HG03469 (cell line): ENCODE data around the gene TIGD1.

Experiments
- ATAC-seq: cut with Tn5 transposase; IDR thresholded peaks from one replicate; pipeline ENCODE4 v1.9.1; 2021; ENCODE audit warnings: mild to moderate bottlenecking, moderate library complexity, moderate number of reproducible peaks; ENCODE audit not compliant: unreplicated experiment

Gene TIGD1

GRCh38 chr2:232550354-232551249, at the start of gene TIGD1, which contains the start of gene EIF4E2:
Gene TIGD1, minus strand, starts transcription at chr2:232550557. Its CDS starts 675 bp downstream, at chr2:232549882.
Gene EIF4E2, plus strand, starts transcription at chr2:232550689. Its CDS starts 36 bp downstream, at chr2:232550725.
- peak; percentile 90 for ATAC-seq

GRCh38 chr2:232598293-232598692, 47.9 kb upstream of the TIGD1 start:
- ATAC-seq, result no peak

GRCh38 chr2:232597362-232598079, 47.2 kb upstream of the TIGD1 start:
- ATAC-seq, result no peak

- no peak for ATAC-seq
Observed at GRCh38 chr2:232593982-232594381, 43.6 kb upstream of the TIGD1 start.

DNA sequence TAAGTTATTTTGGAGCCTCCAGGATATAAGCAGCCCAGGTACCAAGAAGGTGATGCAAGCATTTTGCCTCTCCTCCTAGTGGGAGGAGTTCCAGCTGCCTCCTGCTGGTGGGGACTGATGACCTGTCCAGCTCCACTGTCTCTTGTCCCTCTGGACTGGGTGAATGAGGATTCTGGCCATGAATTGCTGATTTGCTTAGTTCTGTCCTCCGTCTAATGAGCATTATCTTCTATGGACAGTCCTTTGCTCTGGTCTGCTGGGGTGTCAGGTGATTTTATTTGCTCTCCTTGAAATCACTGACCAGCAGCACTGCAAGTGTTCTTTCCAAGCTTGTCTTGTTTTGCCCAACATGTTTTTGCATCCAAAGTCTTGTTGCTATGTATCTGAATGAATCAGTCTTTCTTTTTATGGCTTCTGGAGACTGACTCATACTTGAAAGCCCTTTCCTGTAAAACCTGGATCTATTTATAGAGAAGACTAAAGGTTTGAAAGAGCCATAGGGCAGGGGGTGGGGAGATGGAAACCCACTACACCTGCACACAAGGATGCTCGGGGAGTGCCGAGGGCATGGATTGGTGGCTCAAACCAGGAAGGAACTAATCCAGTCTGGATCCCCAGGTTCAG, 42.5 kb upstream of the TIGD1 start:
- ATAC-seq, result no peak

DNA sequence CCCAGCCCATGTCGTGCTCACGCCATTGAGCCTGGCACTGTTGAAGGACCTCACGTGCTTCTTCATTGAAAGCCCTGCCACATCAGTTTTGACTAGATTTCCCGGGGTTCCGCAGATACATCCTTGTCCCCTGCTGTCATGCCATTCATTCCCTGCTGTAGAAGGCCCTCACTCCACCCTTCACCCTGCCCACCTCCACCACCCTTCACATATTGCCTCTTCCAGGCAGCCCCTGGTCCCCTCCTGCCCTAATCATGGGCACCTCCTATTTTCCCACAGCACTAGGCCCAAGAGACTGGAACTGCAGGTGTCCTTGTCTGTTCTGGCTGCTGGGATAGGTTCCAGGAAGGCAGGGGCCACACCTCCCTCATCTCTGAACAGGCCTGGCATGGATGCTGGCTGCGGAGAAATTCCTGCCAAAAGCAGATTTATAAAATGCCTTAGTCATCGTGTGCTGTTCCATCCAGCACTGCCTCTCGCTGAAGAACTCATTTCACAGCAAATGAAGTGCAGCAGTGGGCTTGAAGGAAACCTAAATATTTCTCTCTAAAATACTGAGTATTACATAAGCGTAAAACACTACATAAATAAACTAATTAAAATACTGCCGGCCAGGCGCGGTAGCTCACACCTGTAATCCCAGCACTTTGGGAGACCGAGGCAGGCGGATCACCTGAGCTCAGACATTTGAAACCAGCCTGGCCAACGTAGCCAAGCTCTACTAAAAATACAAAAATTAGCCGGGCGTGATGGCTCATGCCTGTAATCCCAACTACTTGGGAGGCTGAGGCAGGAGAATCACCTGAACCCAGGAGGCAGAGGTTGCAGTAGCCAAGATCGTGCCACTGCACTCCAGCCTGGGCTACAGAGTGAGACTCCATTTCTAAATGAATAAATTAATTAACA, 38.6 kb upstream of the TIGD1 start:
- no peak for ATAC-seq

- no peak for ATAC-seq
Observed at GRCh38 chr2:232588031-232588430, 37.7 kb upstream of the TIGD1 start.

- ATAC-seq, result no peak
Observed at GRCh38 chr2:232587512-232587911, 37.2 kb upstream of the TIGD1 start.

GRCh38 chr2:232586943-232587505, 36.7 kb upstream of the TIGD1 start:
- ATAC-seq, result no peak

DNA sequence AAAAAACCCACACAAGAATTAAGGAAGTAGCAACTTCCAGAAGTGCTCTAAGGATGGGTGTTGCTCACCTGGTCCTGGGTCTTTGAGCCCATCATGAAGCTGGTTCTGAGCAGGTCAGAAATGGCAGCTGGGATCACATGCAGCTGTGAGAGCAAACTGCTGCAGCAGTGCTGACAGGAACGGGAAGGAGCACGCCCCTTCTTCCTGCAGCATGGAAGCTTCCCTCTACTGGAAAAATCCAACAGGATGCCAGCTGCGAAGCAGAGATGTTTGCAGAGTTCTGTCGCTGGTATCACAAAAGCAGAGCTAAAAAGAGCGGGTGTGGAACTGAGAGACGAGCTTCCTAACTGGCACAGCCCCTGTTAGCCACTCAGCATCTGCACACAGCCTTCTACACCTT, 33.9 kb upstream of the TIGD1 start:
- ATAC-seq, result no peak

DNA sequence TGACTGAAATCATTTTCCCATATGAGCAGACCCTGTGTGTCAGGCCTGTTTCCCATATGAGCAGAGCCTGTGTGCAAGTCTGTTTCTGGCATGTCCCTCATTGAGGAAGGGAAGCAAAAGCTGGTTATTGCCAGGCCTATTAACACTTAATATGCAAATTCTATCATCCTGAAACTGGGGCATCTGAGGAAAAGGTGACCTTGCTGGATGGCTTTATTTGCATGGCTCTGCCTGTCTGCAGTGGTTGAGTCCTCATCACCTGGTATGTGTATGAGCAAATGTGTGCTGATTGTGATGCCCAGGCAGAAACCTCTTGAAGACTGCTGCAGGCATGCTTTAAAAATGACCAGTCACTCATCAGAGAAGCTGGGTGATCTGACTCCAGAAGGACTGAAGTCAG, 31.4 kb upstream of the TIGD1 start:
- no peak for ATAC-seq

DNA sequence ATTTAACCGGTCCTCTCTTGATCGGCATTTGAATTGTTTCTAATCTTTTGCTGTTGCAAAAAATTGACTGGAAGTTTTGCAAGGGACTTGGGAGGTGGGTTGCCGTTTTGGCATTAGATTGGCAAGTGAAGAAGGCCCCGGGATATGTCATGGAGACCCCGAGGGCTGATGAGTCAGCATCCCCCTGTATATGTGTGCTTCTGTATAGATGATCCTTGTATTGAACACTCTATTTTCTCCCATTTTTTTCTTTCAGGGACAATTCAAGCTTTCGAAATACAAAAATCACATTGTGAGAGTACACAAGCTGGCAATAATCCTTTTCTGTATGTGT, 30.3 kb upstream of the TIGD1 start:
- no peak for ATAC-seq

GRCh38 chr2:232578626-232579025, 28.3 kb upstream of the TIGD1 start:
- no peak for ATAC-seq

- ATAC-seq, result no peak
Observed at GRCh38 chr2:232577841-232578240, 27.5 kb upstream of the TIGD1 start.

DNA sequence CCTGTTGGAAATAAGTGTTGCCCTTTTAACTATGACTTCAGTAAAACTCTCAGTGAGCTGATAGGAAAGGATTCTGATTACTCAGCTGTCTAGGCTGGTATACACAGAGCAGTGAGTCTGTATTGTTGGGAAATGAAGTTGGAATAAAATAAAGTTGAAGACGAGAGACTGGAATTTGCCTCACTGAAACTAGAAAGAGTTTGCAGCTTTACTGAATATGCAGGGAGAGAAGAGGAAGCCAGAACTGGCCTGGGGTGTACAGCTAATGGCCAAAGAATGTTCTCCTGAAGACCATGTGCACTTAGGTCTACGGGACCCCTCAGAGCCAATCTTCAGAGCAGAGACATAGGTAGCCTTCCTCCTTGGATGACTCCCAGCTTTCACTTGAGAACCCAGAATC, 26.6 kb upstream of the TIGD1 start:
- ATAC-seq, result no peak

DNA sequence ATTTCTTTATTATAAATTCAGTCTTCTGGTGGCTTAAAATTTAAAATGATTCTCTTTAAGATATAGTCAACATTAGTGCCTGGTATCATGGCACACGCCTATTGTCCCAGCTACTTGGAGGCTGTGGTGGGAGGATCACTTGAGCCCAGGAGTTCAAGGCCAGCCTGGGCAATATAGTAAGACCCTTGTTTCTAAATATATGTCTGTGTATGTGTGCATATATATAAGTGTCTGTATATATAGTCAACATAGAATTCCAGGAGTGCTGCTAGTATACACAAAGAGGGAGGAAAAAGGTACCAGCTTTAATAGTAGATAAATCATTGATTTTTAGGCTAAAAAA, 25.0 kb upstream of the TIGD1 start:
- no peak for ATAC-seq

- no peak for ATAC-seq
Observed at GRCh38 chr2:232574674-232575403, 24.5 kb upstream of the TIGD1 start.

DNA sequence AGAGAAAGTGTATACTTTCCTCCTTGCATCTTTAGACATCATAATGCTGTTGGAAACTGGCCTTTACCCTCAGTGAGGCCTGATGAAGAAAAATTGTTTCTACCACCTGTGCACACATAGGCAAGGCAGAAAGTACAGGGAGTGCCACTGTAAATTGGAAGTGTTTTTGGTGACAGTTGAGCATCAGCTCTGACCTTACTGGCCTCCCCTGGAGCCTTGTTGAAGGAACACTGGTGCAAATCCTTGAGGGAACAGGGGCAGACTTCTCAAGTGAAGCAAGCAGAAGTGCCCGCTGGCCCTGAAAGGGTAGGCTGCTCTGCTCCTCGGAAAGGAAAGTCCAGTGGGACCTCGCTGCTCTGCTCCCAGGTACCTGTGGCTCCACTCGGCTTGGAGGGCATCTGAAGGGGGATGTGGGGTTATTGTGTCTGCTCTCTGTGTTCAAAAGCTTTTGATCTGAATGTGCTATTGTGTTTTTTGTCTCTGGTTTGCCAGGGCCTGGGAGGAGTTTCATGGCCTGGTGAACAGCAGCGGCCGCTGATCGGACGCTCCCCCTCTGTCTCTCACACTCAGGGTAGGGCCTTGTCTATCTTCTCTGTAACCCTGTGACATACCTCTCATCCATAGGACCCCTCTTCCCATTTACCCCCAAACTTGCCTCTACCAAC, 23.5 kb upstream of the TIGD1 start:
- ATAC-seq, result no peak

DNA sequence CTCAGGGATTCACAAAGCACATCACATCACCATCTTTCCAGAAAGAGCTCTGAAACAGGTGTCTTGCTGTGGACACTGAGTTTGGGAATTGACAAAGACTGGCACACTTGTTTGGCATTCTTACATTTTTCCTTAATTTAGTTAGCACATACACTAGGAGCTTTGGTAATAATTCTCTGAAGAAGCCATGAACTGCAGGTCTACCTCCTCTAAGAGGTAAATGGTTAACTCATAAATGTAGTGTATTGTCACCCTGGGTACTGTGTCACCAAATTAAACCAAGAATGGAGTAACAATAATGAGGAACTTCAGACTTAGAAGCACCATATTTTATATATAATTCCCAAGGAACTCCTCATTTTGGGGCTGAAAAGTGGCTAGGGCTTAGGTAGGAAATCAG, 22.7 kb upstream of the TIGD1 start:
- ATAC-seq, result no peak
